K562 (cell line): ENCODE results near the gene RNF151. TPM values are rescaled to one million over a fixed set of nuclear protein-coding genes. Genes with fewer than 3 reads are reported as not detected.

ENCODE experiments used
- CBX1 ChIP-seq: sonication (generic); IDR thresholded peaks from 2 replicates; pipeline ENCODE4 v1.6.1; 2016; ENCODE audit warnings: antibody characterized with exemption, low read depth, mild to moderate bottlenecking
- CBX3 ChIP-seq, 2 experiments: IDR thresholded peaks; 1 replicate in 1 of 2; 2 replicates in 1 of 2; pipeline ENCODE4 v1.6.1; 2012; ENCODE audit warnings: inconsistent platforms in 2 of 2, low read length in 2 of 2, borderline replicate concordance in 1 of 2, control low read depth in 1 of 2
- GABPA ChIP-seq: fragments of 200-800 bp; sonication (Bioruptor generic); conservative IDR thresholded peaks from 2 replicates; pipeline ENCODE4 v1.6.1; 2016; ENCODE audit warnings: low read depth, missing genetic modification characterization, missing compliant biosample characterization
- L3MBTL2 ChIP-seq: fragments of 450-650 bp; IDR thresholded peaks from 2 replicates; pipeline ENCODE4 v1.6.1; 2016; ENCODE audit warnings: mild to moderate bottlenecking, moderate library complexity
- MYNN ChIP-seq, 2 experiments: sonication (generic); formaldehyde crosslinking in 1 of 2; IDR thresholded peaks; 2 replicates each; pipeline versions ENCODE4 v1.5.0 to v1.6.1; 2016 to 2020; ENCODE audit warnings: antibody characterized with exemption in 1 of 2, missing genetic modification reagents in 1 of 2
- NEUROD1 ChIP-seq: fragments of 150-350 bp; IDR thresholded peaks from 2 replicates; pipeline ENCODE4 v1.6.1; 2014; ENCODE audit warnings: borderline replicate concordance, low read length, low read depth; ENCODE audit not compliant: partially characterized antibody
- NR2C1 ChIP-seq, 2 experiments: fragments of 450-650 bp; IDR thresholded peaks; 2 replicates each; pipeline ENCODE4 v1.6.1; 2017; ENCODE audit warnings: mild to moderate bottlenecking in 2 of 2, antibody characterized with exemption in 1 of 2, inconsistent platforms in 1 of 2, missing compliant biosample characterization in 1 of 2, missing genetic modification characterization in 1 of 2
- PCBP2 ChIP-seq: fragments of 200-400 bp; formaldehyde crosslinking; IDR thresholded peaks from 2 replicates; pipeline ENCODE4 v1.6.1; 2018; ENCODE audit warnings: low read length, low read depth, mild to moderate bottlenecking, moderate library complexity; ENCODE audit not compliant: poor library complexity, severe bottlenecking
- RHOXF2B ChIP-seq: fragments of 250-450 bp; sonication (Bioruptor Pico); conservative IDR thresholded peaks from 2 replicates; pipeline ENCODE4 v1.5.1; 2021
- RUNX1 ChIP-seq: sonication (generic); IDR thresholded peaks from 2 replicates; pipeline ENCODE4 v1.6.1; 2016; ENCODE audit warnings: antibody characterized with exemption, low read depth
- WHSC1 ChIP-seq: IDR thresholded peaks from one replicate; pipeline ENCODE4 v1.6.1; 2012; ENCODE audit warnings: low read length, control low read depth, inconsistent platforms
- ZBTB12 ChIP-seq: fragments of 250-450 bp; sonication (Bioruptor Pico); IDR thresholded peaks from 2 replicates; pipeline ENCODE4 v1.4.0; 2020
- ZBTB40 ChIP-seq, 2 experiments: fragments of 450-650 bp in 1 of 2; sonication (generic) in 1 of 2; formaldehyde crosslinking in 1 of 2; IDR thresholded peaks; 2 replicates each; pipeline versions ENCODE4 v1.7.1 to v1.9.0; 2016 to 2022; ENCODE audit warnings: inconsistent platforms in 1 of 2, mild to moderate bottlenecking in 1 of 2, missing genetic modification reagents in 1 of 2
- ZNF212 ChIP-seq: fragments of 450-650 bp; formaldehyde crosslinking; IDR thresholded peaks from 2 replicates; pipeline ENCODE4 v1.4.0; 2020; ENCODE audit warnings: mild to moderate bottlenecking
- ZNF551 ChIP-seq: fragments of 250-450 bp; sonication (Bioruptor Pico); IDR thresholded peaks from 2 replicates; pipeline ENCODE4 v1.5.0; 2021; ENCODE audit warnings: mild to moderate bottlenecking, moderate library complexity
- ZNF57 ChIP-seq: fragments of 450-650 bp; formaldehyde crosslinking; IDR thresholded peaks from 2 replicates; pipeline ENCODE4 v1.4.0; 2020; ENCODE audit warnings: mild to moderate bottlenecking, moderate library complexity
- polyA plus RNA-seq, 8 experiments: library from polyadenylated mRNA; depleted of rRNA in 4 of 8; stranded (reverse) in 5 of 8; unstranded in 3 of 8; fragments of >200 nt; fragmentation: Nextera tagmentation in 2 of 8; fragmentation: Illumina TruSeq in 1 of 8; extraction: Ambion mirVana in 2 of 8; extraction: Trizol in 1 of 8; gene quantifications; 2 replicates each; pipeline versions ENCODE4 v1.2.1 to v1.2.3, GENCODE V29; 2011 to 2014; ENCODE audit warnings: inconsistent platforms in 1 of 8, missing spikeins in 1 of 8
- total RNA-seq, 7 experiments: library from RNA; depleted of rRNA in 6 of 7; stranded (reverse); fragments of >200 nt in 6 of 7; fragmentation: Illumina TruSeq in 2 of 7; extraction: Trizol in 2 of 7; gene quantifications; 2 replicates each; pipeline versions ENCODE4 v1.2.1 to v1.2.3, GENCODE V29; 2011 to 2021; ENCODE audit warnings: low replicate concordance in 1 of 7

Gene RNF151
- total and polyA plus RNA-seq, 9 of the 15 experiments (the other 6 are each of a cell fraction or from before 2014, with no cell fraction given) = not detected

GRCh38 chr16:2003827-2004641 is 37.4 kb downstream of the RNF151 start (continued):
- TF ChIP-seq ZNF57 (CRISPR knock-in tag) (no peak), L3MBTL2 (peak; percentile 64), CBX1 (0 out of 2 replicates have a peak, but pooled peaks have one; percentile 68), MYNN (IDR thresholded peaks at IDR 0.05) (peak; percentile 66), MYNN (CRISPR knock-in tag; IDR thresholded peaks at IDR 0.05) (no peak), WHSC1 (no peak), ZNF551 (CRISPR knock-in tag) (no peak), CBX3 (IDR thresholded peaks at IDR 0.05; ENCODE audit: borderline replicate concordance in 1 of 2, low read length in 2 of 2) (peak in 1 of 2 experiments; percentile 52; a peak in 1 of 3 replicates), ZNF212 (no peak), NR2C1 (IDR thresholded peaks at IDR 0.05) (no peak), NR2C1 (tag; IDR thresholded peaks at IDR 0.05) (peak; percentile 51; the same call in 1 of the 2 replicates), GABPA (tag) (no peak), RHOXF2B (CRISPR knock-in tag) (no peak), RUNX1 (no peak), ZBTB12 (CRISPR knock-in tag) (no peak), ZBTB40 (IDR thresholded peaks at IDR 0.05) (no peak), ZBTB40 (CRISPR knock-in tag; IDR thresholded peaks at IDR 0.05) (no peak), PCBP2 (no peak), NEUROD1 (peak; percentile 69)
